Neuronal stem cell (in vitro differentiated cells): Measurements from ENCODE around the gene KREMEN1.

Experiments
- DNase-seq: peaks from one replicate; pipeline ENCODE4 v3.0.0-alpha.2; 2013; ENCODE audit warnings: low spot score
- H2AFZ ChIP-seq: one replicate; pipeline ENCODE4 v1.6.1; 2013; ENCODE audit warnings: mild to moderate bottlenecking, low read length, inconsistent platforms
- H2AK5ac ChIP-seq: 2 replicates; pipeline ENCODE4 v1.6.1; 2013; ENCODE audit warnings: low read depth, mild to moderate bottlenecking, inconsistent platforms, low read length, moderate library complexity, mixed read lengths
- H2BK120ac ChIP-seq: 2 replicates; pipeline ENCODE4 v1.6.1; 2013; ENCODE audit warnings: low read depth, mild to moderate bottlenecking, inconsistent platforms, low read length, moderate library complexity, mixed read lengths
- H2BK12ac ChIP-seq: one replicate; pipeline ENCODE4 v1.6.1; 2013; ENCODE audit warnings: low read length, inconsistent platforms
- H2BK15ac ChIP-seq: 2 replicates; pipeline ENCODE4 v1.6.1; 2013; ENCODE audit warnings: mild to moderate bottlenecking, low read length, inconsistent platforms, mixed read lengths
- H2BK5ac ChIP-seq: one replicate; pipeline ENCODE4 v1.6.1; 2013; ENCODE audit warnings: inconsistent platforms, mild to moderate bottlenecking, low read length, moderate library complexity
- H3K14ac ChIP-seq: one replicate; pipeline ENCODE4 v1.6.1; 2013; ENCODE audit warnings: low read length, inconsistent platforms
- H3K18ac ChIP-seq: 2 replicates; pipeline ENCODE4 v1.6.1; 2013; ENCODE audit warnings: low read length, inconsistent platforms
- H3K23ac ChIP-seq: 2 replicates; pipeline ENCODE4 v1.6.1; 2013; ENCODE audit warnings: low read depth, mild to moderate bottlenecking, mixed read lengths, low read length, inconsistent platforms; ENCODE audit not compliant: poor library complexity
- H3K27ac ChIP-seq: replicated peaks from 3 replicates; pipeline ENCODE4 v1.5.1; 2013; ENCODE audit warnings: low read length, inconsistent platforms
- H3K27me3 ChIP-seq, 3 experiments: 2 replicates each; pipeline ENCODE4 v1.6.1; 2013; ENCODE audit warnings: low read length in 3 of 3, mild to moderate bottlenecking in 2 of 3, inconsistent platforms in 1 of 3, low read depth in 1 of 3, mixed read lengths in 1 of 3, moderate library complexity in 1 of 3; ENCODE audit not compliant: control insufficient read depth in 3 of 3, insufficient read depth in 3 of 3
- H3K36me3 ChIP-seq, 2 donors: replicated peaks in 1 of 2; 2 replicates each; pipeline ENCODE4 v1.6.1; 2013; ENCODE audit warnings: low read length in 2 of 2; ENCODE audit not compliant: control insufficient read depth in 2 of 2, insufficient read depth in 2 of 2
- H3K4ac ChIP-seq: 2 replicates; pipeline ENCODE4 v1.6.1; 2013; ENCODE audit warnings: inconsistent platforms, mild to moderate bottlenecking, low read length, moderate library complexity
- H3K4me1 ChIP-seq, 2 donors: 1 replicate in 1 of 2; 2 replicates in 1 of 2; pipeline ENCODE4 v1.6.1; 2013; ENCODE audit warnings: low read length in 2 of 2, low read depth in 1 of 2; ENCODE audit not compliant: control insufficient read depth in 2 of 2, insufficient read depth in 1 of 2
- H3K4me2 ChIP-seq: one replicate; pipeline ENCODE4 v1.6.1; 2013; ENCODE audit warnings: mild to moderate bottlenecking, low read length, inconsistent platforms; ENCODE audit not compliant: insufficient read depth, poor library complexity, severe bottlenecking
- H3K4me3 ChIP-seq, 2 donors: 2 replicates each; pipeline ENCODE4 v1.5.1; 2013; ENCODE audit warnings: low read length in 2 of 2, mild to moderate bottlenecking in 2 of 2, inconsistent platforms in 1 of 2, moderate library complexity in 1 of 2
- H3K79me1 ChIP-seq: one replicate; pipeline ENCODE4 v1.6.1; 2013; ENCODE audit warnings: low read depth, mild to moderate bottlenecking, inconsistent platforms, low read length, moderate library complexity
- H3K9ac ChIP-seq: one replicate; pipeline ENCODE4 v1.6.1; 2013; ENCODE audit warnings: mild to moderate bottlenecking, low read depth, low read length, inconsistent platforms; ENCODE audit not compliant: poor library complexity
- H3K9me3 ChIP-seq, 2 donors: replicated peaks in 1 of 2; 2 replicates each; pipeline versions ENCODE3 to v1.6.1; 2013; ENCODE audit warnings: low read length in 2 of 2, mild to moderate bottlenecking in 2 of 2, inconsistent platforms in 1 of 2, low read depth in 1 of 2, mixed read lengths in 1 of 2, moderate library complexity in 1 of 2; ENCODE audit not compliant: control insufficient read depth in 2 of 2, insufficient read depth in 1 of 2
- H4K8ac ChIP-seq: one replicate; pipeline ENCODE4 v1.6.1; 2013; ENCODE audit warnings: low read depth, mild to moderate bottlenecking, inconsistent platforms, low read length, moderate library complexity
- H4K91ac ChIP-seq: one replicate; pipeline ENCODE4 v1.6.1; 2013; ENCODE audit warnings: low read length, low read depth, mild to moderate bottlenecking, inconsistent platforms; ENCODE audit not compliant: poor library complexity
- WGBS, 2 donors: extraction: QIAGEN DNeasy Blood & Tissue Kit; methylation state at CpG; one replicate each; pipeline ENCODE4 v1.1.7; 2013; ENCODE audit warnings: missing lambda C conversion rate in 2 of 2, mixed read lengths in 1 of 2; ENCODE audit not compliant: insufficient read length in 2 of 2, insufficient replicate concordance in 1 of 2; ENCODE audit errors: extremely low coverage in 2 of 2; 5-methylcytosine and 5-hydroxymethylcytosine counted together

KREMEN1 gene

DNA sequence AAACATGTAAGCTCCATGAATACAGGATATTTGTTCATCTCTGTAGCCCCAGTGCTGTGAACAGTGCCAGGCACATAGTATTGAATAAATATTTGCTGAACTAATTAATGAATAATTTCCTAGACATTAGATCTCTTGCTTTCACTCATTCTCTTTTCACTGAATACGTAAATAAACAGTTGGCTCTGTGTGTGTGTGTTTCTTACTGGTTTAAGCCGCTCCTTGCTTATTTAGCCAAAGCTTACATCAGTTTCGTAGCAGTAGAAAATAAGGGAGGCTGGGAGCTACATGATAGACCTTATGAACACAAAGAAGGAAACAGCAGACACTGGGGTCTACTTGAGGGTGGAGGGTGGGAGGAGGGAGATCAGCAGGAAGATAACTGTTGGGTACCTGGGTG, 17.2 kb downstream of the KREMEN1 start:
- Histone ChIP-seq H3K9ac (no peak overlapping the region), H3K4me2 (no peak overlapping the region), H2AK5ac (no peak overlapping the region), H3K27ac (no peak overlapping the region), H3K79me1 (peaks cover 3% of the 10 kb centered on the region), H3K36me3 (peaks cover 0 to 12% of the 10 kb centered on the region in 2 donors), H3K9me3 (no peaks in the 10 kb centered on the region), H3K27me3 (no peaks in the 10 kb centered on the region), H4K8ac (no peak overlapping the region), H2BK12ac (no peak overlapping the region), H3K18ac (no peak overlapping the region), H3K23ac (no peak overlapping the region), H2AFZ (no peak overlapping the region), H3K4ac (no peak overlapping the region), H3K14ac (no peak overlapping the region), H2BK5ac (no peak overlapping the region), H3K4me3 (no peak overlapping the region), H2BK15ac (no peak overlapping the region), H3K4me1 (no peaks in the 10 kb centered on the region), H2BK120ac (no peak overlapping the region), H4K91ac (no peak overlapping the region)
- WGBS, 2 donors = no CpG with 5 or more reads among the region's 3 CpGs
- no peak for DNase-seq

- no peak overlapping the region for H4K8ac ChIP-seq
Observed at GRCh38 chr22:29092243-29092642, 19.4 kb downstream of the KREMEN1 start.

DNA sequence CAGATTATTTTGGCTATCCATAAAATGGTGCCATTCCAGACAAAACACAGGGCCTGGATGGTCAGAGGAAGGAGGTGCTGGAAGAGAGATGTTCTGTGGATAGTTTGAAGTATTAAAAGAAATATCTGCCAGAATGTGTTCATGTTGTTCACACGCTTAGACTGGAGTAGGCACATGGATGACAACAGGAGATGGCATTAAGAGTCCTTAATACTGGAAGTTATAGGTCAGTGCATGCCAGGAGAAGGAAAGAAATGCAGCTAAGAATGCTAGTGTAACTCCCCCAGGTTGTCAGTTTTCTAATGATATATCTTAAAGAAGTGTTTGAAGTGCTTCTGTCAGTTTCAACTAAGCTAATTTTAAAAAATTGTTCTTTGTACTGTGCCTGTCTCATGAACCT, 20.2 kb downstream of the KREMEN1 start:
- H2AFZ ChIP-seq = no peak overlapping the region
- H3K27me3 ChIP-seq = no peaks in the 10 kb centered on the region
- H3K27ac ChIP-seq = no peak overlapping the region
- H4K91ac ChIP-seq = no peak overlapping the region
- H2AK5ac ChIP-seq = no peak overlapping the region
- H2BK5ac ChIP-seq = no peak overlapping the region
- no peak overlapping the region for H3K4ac ChIP-seq
- H4K8ac ChIP-seq = no peak overlapping the region
- H3K23ac ChIP-seq = no peak overlapping the region
- no peak overlapping the region for H2BK12ac ChIP-seq
- H3K18ac ChIP-seq = no peak overlapping the region
- no peak overlapping the region for H3K4me3 ChIP-seq
- peaks cover 2% of the 10 kb centered on the region for H3K79me1 ChIP-seq
- no peak overlapping the region for H2BK120ac ChIP-seq
- peaks cover 6 to 15% of the 10 kb centered on the region in 2 donors for H3K4me1 ChIP-seq
- no peak overlapping the region for H3K14ac ChIP-seq
- peaks cover 0 to 21% of the 10 kb centered on the region in 2 donors for H3K36me3 ChIP-seq
- WGBS, 2 donors = no CpG with 5 or more reads among the region's 1 CpG
- DNase-seq = no peak
- H3K4me2 ChIP-seq = no peak overlapping the region
- H2BK15ac ChIP-seq = no peak overlapping the region
- no peaks in the 10 kb centered on the region for H3K9me3 ChIP-seq
- H3K9ac ChIP-seq = no peak overlapping the region

More at GRCh38 chr22:29092243-29092642, 19.4 kb downstream of the KREMEN1 start:
- Histone ChIP-seq H3K4me1 (peaks cover 5 to 11% of the 10 kb centered on the region in 2 donors), H2BK5ac (no peak overlapping the region), H3K9me3 (no peaks in the 10 kb centered on the region), H3K4me2 (no peak overlapping the region), H3K4me3 (no peak overlapping the region), H3K36me3 (peaks cover 0 to 22% of the 10 kb centered on the region in 2 donors), H3K4ac (no peak overlapping the region), H3K27ac (no peak overlapping the region), H4K91ac (no peak overlapping the region), H2BK12ac (no peak overlapping the region), H2AFZ (no peak overlapping the region), H2AK5ac (no peak overlapping the region), H3K79me1 (peaks cover 3% of the 10 kb centered on the region), H2BK15ac (no peak overlapping the region), H3K18ac (no peak overlapping the region), H3K27me3 (no peaks in the 10 kb centered on the region), H3K14ac (no peak overlapping the region), H2BK120ac (no peak overlapping the region), H3K23ac (no peak overlapping the region), H3K9ac (no peak overlapping the region)
- DNase-seq = no peak
- WGBS, 2 donors = no CpG with 5 or more reads among the region's 4 CpGs

GRCh38 chr22:29093501-29094300, 20.9 kb downstream of the KREMEN1 start:
- no peak overlapping the region for H3K14ac ChIP-seq
- no peaks in the 10 kb centered on the region for H3K27me3 ChIP-seq
- H3K4me3 ChIP-seq = no peak overlapping the region
- H3K36me3 ChIP-seq = peaks cover 0 to 23% of the 10 kb centered on the region in 2 donors
- H2AFZ ChIP-seq = no peak overlapping the region
- no peak overlapping the region for H2BK120ac ChIP-seq
- H2BK5ac ChIP-seq = no peak overlapping the region
- H3K4me2 ChIP-seq = no peak overlapping the region
- no peak overlapping the region for H4K91ac ChIP-seq
- H3K27ac ChIP-seq = no peak overlapping the region
- no peaks in the 10 kb centered on the region for H3K79me1 ChIP-seq
- H3K23ac ChIP-seq = no peak overlapping the region
- H2BK12ac ChIP-seq = no peak overlapping the region
- H3K18ac ChIP-seq = no peak overlapping the region
- no peak overlapping the region for H3K9ac ChIP-seq
- DNase-seq = no peak
- no peak overlapping the region for H4K8ac ChIP-seq
- H3K4me1 ChIP-seq = peaks cover 6 to 15% of the 10 kb centered on the region in 2 donors
- no peak overlapping the region for H2BK15ac ChIP-seq
- H2AK5ac ChIP-seq = no peak overlapping the region
- no CpG with 5 or more reads among the region's 4 CpGs for WGBS, 2 donors
- H3K9me3 ChIP-seq = no peaks in the 10 kb centered on the region
- no peak overlapping the region for H3K4ac ChIP-seq
